Left lung (tissue), 10 donors: ENCODE data around the gene SFXN5. TPM values are rescaled to one million over a fixed set of nuclear protein-coding genes. Genes with fewer than 3 reads are reported as not detected.

Experiments
- ATAC-seq: fragments of 200-7000 bp; cut with Tn5 transposase; one replicate; pipeline ENCODE4 v1.9.1; 2020; ENCODE audit warnings: moderate library complexity
- DNase-seq, 4 donors: peaks; one replicate each; pipeline ENCODE4 v3.0.0-alpha.2; 2013 to 2020
- H3K27ac ChIP-seq, 2 donors: fragments of 200-600 bp; sonication (generic) in 1 of 2; one replicate each; pipeline versions ENCODE4 v1.5.0 to v1.8.0; 2020 to 2021
- H3K27me3 ChIP-seq, 2 donors: fragments of 200-600 bp; sonication (generic) in 1 of 2; one replicate each; pipeline versions ENCODE4 v1.5.0 to v1.8.0; 2020 to 2021
- H3K36me3 ChIP-seq, 2 donors: fragments of 200-600 bp; sonication (generic) in 1 of 2; one replicate each; pipeline versions ENCODE4 v1.5.0 to v1.8.0; 2020 to 2021
- H3K4me1 ChIP-seq, 2 donors: fragments of 200-600 bp; one replicate each; pipeline ENCODE4 v1.8.0; 2021
- H3K4me3 ChIP-seq, 2 donors: fragments of 200-600 bp; sonication (generic) in 1 of 2; one replicate each; pipeline versions ENCODE4 v1.5.0 to v1.8.0; 2020 to 2021; ENCODE audit warnings: mild to moderate bottlenecking in 1 of 2
- H3K9me3 ChIP-seq, 2 donors: fragments of 200-600 bp; sonication (generic) in 1 of 2; one replicate each; pipeline versions ENCODE4 v1.5.0 to v1.8.0; 2020 to 2021
- intact Hi-C, 2 donors: fragments of 100-400 bp; cut with DNase I; formaldehyde crosslinking; loops; one replicate each; pipeline versions ENCODE4 v1.11.2 to v1.14.2; 2022
- polyA plus RNA-seq, 6 donors: library from polyadenylated mRNA; unstranded; fragments of 120-200 nt; gene quantifications; one replicate each; pipeline ENCODE4 v1.2.1, GENCODE V29; 2013; ENCODE audit not compliant: insufficient read length in 6 of 6
- total RNA-seq, 2 donors: library from RNA; stranded (reverse); fragmentation: NEBNext Ultra II Directional; extraction: Animal tissue kit (Norgen Biotek cat#: 25700); gene quantifications; one replicate each; pipeline ENCODE4 v1.2.1, GENCODE V29; 2021
- TF ChIP-seq, protein P1 (sequence below), 2 donors: fragments of 200-600 bp; sonication (generic) in 1 of 2; IDR thresholded peaks; one replicate each; pipeline versions ENCODE4 v1.5.0 to v1.8.0; 2021; ENCODE audit warnings: antibody characterized with exemption in 2 of 2
- donor health status: DM: no; HTN: yes; CAD: no.
- donor health status: DM: no; HTN: no; CAD: no.

Gene SFXN5
- total and polyA plus RNA-seq, 8 donors: 14.5 to 21.1 (median 15.8) TPM

DNA sequence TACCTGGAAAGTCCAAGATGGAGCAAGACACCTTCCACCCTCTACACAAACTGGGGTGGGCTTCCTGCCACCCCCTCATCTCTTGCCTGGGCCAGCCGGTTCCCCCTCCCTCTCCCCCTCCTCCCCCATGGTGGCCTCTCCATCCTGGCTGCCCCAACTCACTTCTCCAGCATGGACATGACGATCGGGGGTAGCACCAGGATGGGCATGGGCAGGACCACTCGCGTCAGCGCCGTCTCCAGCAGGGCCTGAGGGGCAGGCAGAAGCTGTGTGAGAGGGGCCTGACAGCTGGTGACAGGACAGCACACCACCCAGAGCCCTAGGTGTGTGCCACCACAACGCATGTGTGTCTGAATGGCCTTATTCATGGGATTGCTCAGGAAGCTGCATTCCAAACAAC lies 103.2 kb downstream of the SFXN5 start:
- H3K4me3 ChIP-seq: no peak overlapping the region
- intact Hi-C loops: no loop called here
- H3K27me3 ChIP-seq: no peaks in the 10 kb centered on the region
- TF ChIP-seq, protein P1, sequence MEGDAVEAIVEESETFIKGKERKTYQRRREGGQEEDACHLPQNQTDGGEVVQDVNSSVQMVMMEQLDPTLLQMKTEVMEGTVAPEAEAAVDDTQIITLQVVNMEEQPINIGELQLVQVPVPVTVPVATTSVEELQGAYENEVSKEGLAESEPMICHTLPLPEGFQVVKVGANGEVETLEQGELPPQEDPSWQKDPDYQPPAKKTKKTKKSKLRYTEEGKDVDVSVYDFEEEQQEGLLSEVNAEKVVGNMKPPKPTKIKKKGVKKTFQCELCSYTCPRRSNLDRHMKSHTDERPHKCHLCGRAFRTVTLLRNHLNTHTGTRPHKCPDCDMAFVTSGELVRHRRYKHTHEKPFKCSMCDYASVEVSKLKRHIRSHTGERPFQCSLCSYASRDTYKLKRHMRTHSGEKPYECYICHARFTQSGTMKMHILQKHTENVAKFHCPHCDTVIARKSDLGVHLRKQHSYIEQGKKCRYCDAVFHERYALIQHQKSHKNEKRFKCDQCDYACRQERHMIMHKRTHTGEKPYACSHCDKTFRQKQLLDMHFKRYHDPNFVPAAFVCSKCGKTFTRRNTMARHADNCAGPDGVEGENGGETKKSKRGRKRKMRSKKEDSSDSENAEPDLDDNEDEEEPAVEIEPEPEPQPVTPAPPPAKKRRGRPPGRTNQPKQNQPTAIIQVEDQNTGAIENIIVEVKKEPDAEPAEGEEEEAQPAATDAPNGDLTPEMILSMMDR (IDR thresholded peaks at IDR 0.05): no peak
- ATAC-seq (no peak), DNase-seq (peak in 1 of 4 donors; percentile 60)
- no peak overlapping the region for H3K27ac ChIP-seq
- H3K36me3 ChIP-seq: peaks cover 0 to 52% of the 10 kb centered on the region in 2 donors
- no peaks in the 10 kb centered on the region for H3K4me1 ChIP-seq
- no peaks in the 10 kb centered on the region for H3K9me3 ChIP-seq

DNA sequence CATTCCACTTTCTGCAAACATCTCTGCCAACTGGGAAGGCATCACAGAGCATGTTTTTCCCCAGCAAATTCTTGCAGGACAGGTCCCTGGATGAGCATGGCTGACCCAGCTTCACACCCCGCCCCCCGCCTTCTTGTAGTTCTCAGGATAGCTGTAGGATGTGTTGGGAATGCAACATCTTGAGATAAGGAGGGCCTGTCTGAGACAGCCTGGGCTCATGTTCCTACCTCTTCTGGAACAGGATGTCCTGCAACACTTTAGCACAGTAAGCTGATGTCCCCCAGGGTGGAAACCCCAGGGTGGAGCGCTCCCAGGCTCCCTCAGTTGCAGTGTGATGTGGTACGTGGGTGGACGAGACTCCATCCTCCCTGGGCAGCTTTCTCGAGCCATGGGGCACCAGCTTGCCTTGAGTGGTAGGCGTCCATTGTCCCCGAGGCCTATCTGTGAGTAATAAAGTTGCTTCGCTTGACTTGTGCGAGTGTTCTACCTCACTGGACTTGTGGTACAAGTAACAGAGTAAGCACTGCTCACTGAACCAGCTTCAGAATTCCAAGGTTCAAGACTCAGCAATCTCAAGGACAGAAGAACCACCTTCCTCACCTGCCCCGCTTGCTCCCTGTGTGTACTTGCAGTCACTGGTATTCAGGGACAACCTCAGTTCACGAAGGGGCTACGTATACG lies 105.6 kb downstream of the SFXN5 start:
- Histone ChIP-seq H3K9me3 (no peaks in the 10 kb centered on the region), H3K27ac (no peak overlapping the region), H3K4me1 (no peaks in the 10 kb centered on the region), H3K4me3 (no peak overlapping the region), H3K27me3 (no peaks in the 10 kb centered on the region), H3K36me3 (peaks cover 0 to 47% of the 10 kb centered on the region in 2 donors)
- TF ChIP-seq, protein P1 (IDR thresholded peaks at IDR 0.05): no peak
- intact Hi-C loops: no loop called here
- DNase-seq (peak in 1 of 4 donors; percentile 18), ATAC-seq (no peak)

DNA sequence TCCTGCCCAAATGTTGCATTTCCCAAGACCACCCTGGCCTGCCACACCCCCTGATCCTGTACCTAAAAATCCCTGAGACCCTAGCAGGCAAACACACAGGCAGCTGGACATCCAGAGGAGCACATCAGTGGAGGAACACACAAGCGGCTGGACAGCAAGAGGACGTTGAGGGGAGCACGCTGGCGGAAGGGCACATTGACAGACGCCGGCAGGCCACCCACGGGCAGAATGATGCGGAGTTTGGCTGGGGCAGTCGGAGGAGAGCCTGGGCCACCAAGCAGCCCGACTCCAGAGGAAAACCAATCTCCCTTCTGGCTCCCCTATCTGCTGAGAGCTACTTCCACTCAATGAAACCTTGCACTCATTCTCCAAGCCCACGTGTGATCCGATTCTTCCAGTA lies 106.5 kb downstream of the SFXN5 start:
- ATAC-seq: no peak
- TF ChIP-seq, protein P1 (IDR thresholded peaks at IDR 0.05): no peak
- intact Hi-C loops: no loop called here

DNA sequence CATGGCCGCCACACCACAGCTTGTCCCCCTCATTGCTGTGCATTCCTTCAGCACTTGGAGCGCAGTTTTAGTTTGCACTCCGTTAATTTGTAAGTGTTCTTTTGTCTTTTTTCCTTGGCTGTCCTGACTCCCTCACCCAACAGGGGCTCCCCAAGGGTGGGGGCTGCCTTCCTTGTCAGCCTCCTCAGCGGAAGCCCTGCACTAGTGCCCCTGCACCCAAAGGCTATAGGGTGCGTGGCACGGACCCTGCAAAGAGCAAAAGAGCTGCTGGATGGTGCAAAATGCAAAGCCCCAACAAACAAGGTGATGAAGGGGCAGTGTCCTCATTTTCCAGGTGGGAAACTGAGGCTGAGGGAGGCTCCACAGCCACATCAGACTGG lies 107.4 kb downstream of the SFXN5 start:
- peak in 1 of 4 donors; percentile 34 for DNase-seq
- intact Hi-C loops: no loop called here
- Histone ChIP-seq H3K36me3 (peaks cover 0 to 40% of the 10 kb centered on the region in 2 donors), H3K4me3 (no peak overlapping the region), H3K4me1 (no peaks in the 10 kb centered on the region), H3K27ac (no peak overlapping the region), H3K27me3 (no peaks in the 10 kb centered on the region), H3K9me3 (no peaks in the 10 kb centered on the region)
- TF ChIP-seq, protein P1 (IDR thresholded peaks at IDR 0.05): no peak
- ATAC-seq: no peak

More for the DNA sequence above, 106.5 kb downstream of the SFXN5 start:
- H3K9me3 ChIP-seq: no peaks in the 10 kb centered on the region
- no peaks in the 10 kb centered on the region for H3K4me1 ChIP-seq
- peak in 1 of 4 donors; percentile 35 for DNase-seq
- no peak overlapping the region for H3K4me3 ChIP-seq
- H3K27ac ChIP-seq: no peak overlapping the region
- peaks cover 0 to 42% of the 10 kb centered on the region in 2 donors for H3K36me3 ChIP-seq
- H3K27me3 ChIP-seq: no peaks in the 10 kb centered on the region

DNA sequence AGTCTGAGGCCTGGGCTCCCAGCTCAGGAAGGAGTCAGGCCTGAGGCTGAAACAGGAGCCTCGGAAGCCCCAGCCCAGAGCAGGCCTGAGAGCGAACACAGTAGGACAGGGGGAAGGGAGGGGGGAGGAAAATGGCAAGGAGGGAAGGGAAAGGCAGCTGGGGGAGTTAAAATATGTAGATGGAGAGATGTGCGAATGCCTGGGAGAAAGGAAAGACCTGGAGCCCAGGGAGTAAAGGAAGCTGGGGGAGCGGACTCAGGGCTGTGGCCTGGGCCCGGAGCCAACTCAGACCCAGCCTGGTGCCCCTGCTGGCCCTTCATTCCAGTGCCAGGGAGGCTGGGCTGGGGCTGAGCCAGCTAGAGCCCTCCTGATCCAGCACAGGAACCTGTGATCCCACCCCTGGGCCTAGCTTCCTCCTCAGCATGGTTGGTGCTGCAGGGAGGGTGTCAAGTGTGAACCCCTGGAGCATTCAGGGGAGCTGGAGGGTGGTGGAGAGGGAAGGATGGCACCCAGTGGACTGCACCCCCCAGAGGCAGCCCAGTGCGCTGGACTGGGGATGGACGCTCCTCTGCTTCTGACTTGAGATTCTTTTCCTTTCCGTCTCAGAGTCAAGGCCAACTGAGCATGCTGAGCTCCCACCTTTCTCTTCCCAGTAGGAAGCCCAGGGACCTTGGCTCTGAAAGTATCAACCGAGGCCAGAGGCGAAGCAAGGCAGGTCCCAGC lies 107.9 kb downstream of the SFXN5 start:
- DNase-seq: peak in 1 of 4 donors; percentile 63
- H3K27ac ChIP-seq: no peak overlapping the region
- H3K36me3 ChIP-seq: peaks cover 0 to 40% of the 10 kb centered on the region in 2 donors
- no peak overlapping the region for H3K4me3 ChIP-seq
- TF ChIP-seq, protein P1 (IDR thresholded peaks at IDR 0.05): no peak
- ATAC-seq: no peak
- intact Hi-C loops: no loop called here
- no peaks in the 10 kb centered on the region for H3K27me3 ChIP-seq
- no peaks in the 10 kb centered on the region for H3K9me3 ChIP-seq
- no peaks in the 10 kb centered on the region for H3K4me1 ChIP-seq
